ENCODE measurements around the gene PLVAP.

DNA sequence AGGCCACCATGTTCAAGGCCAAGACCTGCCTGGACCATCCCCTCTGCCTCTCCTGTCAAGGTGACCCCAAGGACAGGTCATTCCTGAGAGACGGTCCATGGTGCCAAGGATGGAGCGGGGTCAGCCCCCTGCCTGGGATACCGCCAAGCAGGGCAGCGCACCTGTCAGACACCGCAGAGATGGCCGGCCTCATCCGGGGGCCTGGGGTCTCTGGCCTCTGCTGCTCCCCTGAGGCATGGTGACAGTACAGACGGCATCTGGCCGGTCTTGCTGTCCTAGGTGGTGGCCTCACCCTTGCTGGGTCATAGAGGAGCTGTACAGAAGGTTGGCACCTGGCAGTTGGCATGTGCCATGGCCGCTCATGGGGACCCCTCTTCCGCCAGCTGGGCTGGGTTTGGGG lies 56.7 kb downstream of the PLVAP start:
- TF ChIP-seq, protein P1, sequence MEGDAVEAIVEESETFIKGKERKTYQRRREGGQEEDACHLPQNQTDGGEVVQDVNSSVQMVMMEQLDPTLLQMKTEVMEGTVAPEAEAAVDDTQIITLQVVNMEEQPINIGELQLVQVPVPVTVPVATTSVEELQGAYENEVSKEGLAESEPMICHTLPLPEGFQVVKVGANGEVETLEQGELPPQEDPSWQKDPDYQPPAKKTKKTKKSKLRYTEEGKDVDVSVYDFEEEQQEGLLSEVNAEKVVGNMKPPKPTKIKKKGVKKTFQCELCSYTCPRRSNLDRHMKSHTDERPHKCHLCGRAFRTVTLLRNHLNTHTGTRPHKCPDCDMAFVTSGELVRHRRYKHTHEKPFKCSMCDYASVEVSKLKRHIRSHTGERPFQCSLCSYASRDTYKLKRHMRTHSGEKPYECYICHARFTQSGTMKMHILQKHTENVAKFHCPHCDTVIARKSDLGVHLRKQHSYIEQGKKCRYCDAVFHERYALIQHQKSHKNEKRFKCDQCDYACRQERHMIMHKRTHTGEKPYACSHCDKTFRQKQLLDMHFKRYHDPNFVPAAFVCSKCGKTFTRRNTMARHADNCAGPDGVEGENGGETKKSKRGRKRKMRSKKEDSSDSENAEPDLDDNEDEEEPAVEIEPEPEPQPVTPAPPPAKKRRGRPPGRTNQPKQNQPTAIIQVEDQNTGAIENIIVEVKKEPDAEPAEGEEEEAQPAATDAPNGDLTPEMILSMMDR (IDR thresholded peaks at IDR 0.05) = no peak
- TF ChIP-seq EP300 (IDR thresholded peaks at IDR 0.05) (no peak), POLR2A (IDR thresholded peaks at IDR 0.05) (no peak), POLR2AphosphoS5 (IDR thresholded peaks at IDR 0.05) (no peak)
